Fibroblast of pulmonary artery (primary cell): ENCODE measurements around the gene CACNG4.

Experiments
- DNase-seq: peaks from one replicate; pipeline ENCODE4 v3.0.0-alpha.2; 2010; ENCODE audit warnings: low read depth
- H3K4me3 ChIP-seq: replicated peaks from 2 replicates; pipeline ENCODE4 v1.5.1; 2011; ENCODE audit warnings: low read depth, mild to moderate bottlenecking, control low read depth, low read length, moderate library complexity
- CTCF ChIP-seq: IDR thresholded peaks from 2 replicates; pipeline ENCODE4 v1.5.1; 2011; ENCODE audit warnings: mild to moderate bottlenecking, control low read depth, low read length, inconsistent platforms; ENCODE audit errors: missing control alignments

CACNG4 gene

DNA sequence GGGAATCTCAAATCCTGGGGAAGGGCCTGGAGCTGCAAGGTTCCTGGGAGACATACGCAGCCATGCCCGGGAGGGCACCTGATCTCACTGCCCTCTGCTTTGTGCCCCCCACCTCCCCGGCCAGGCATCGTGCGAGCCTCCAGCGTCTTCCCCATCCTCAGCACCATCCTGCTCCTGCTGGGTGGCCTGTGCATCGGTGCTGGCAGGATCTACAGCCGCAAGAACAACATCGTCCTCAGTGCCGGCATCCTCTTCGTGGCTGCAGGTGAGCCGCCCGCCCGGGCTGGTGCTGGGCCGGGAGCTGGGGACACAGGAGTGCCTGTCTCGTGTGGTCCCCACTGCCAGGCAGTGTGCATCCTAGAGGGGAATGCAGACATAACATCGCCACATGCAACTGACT, 60.2 kb downstream of the CACNG4 start:
- no peak overlapping the region for H3K4me3 ChIP-seq
- no peak for DNase-seq
- TF ChIP-seq CTCF = no peak

- no peak for DNase-seq
- TF ChIP-seq CTCF = no peak
- H3K4me3 ChIP-seq = no peak overlapping the region
These were observed 60.8 kb downstream of the CACNG4 start for GRCh38 chr17:67025216-67025792.

DNA sequence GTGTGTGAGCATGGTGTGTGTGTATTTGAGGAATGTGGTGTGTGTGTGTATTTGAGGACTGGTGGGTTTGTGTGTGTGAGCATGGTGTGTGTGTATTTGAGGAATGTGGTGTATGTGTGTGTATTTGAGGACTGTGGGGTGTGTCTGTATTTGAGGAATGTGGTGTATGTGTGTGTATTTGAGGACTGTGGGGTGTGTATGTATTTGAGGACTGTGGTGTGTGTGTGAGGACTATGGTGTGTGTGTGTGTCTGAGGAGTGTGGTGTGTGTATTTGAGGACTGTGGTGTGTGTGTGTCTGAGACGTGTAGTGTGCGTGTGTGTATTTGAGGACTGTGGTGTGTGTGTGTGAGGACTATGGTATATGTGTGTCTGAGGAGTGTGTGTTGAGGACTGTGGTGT, 61.8 kb downstream of the CACNG4 start:
- no peak for TF ChIP-seq CTCF

GRCh38 chr17:67027031-67027628, 62.6 kb downstream of the CACNG4 start:
- H3K4me3 ChIP-seq = no peak overlapping the region
- no peak for TF ChIP-seq CTCF
- DNase-seq = peak; percentile 1

More for the DNA sequence above, 61.8 kb downstream of the CACNG4 start:
- no peak overlapping the region for H3K4me3 ChIP-seq
- DNase-seq = peak; percentile 6

DNA sequence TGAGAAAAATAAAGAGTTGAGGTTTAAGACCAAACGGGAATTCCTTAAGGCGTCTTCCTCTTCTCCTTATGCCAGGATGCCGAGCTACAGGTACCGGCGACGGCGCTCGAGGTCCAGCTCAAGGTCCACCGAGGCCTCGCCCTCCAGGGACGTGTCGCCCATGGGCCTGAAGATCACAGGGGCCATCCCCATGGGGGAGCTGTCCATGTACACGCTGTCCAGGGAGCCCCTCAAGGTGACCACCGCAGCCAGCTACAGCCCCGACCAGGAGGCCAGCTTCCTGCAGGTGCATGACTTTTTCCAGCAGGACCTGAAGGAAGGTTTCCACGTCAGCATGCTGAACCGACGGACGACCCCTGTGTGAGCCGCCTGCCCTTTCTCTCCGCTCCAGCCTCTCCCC, 66.1 kb downstream of the CACNG4 start:
- no peak for TF ChIP-seq CTCF
- H3K4me3 ChIP-seq = no peak overlapping the region
- no peak for DNase-seq

GRCh38 chr17:67032382-67032781, 67.9 kb downstream of the CACNG4 start:
- DNase-seq = no peak
- no peak overlapping the region for H3K4me3 ChIP-seq
- TF ChIP-seq CTCF = no peak

GRCh38 chr17:67032985-67033384, 68.5 kb downstream of the CACNG4 start:
- no peak overlapping the region for H3K4me3 ChIP-seq
- no peak for DNase-seq
- no peak for TF ChIP-seq CTCF
